Stimulated activated CD4-positive, alpha-beta T cell treated with anti-CD3 and anti-CD28 coated beads, Interleukin-1b, Interleukin-23, amount 100 ng/mL, for 48 hours (primary cell): ENCODE measurements around the gene DACT1.
"Not testable (repeated sequence)": the region's sequence is repeated elsewhere in the genome, so short reads cannot be mapped to it uniquely, and the experiment has no call there.

Experiments used
- DNase-seq: peaks from one replicate; pipeline ENCODE4 v3.0.0-alpha.2; 2020

The DACT1 gene, protein sequence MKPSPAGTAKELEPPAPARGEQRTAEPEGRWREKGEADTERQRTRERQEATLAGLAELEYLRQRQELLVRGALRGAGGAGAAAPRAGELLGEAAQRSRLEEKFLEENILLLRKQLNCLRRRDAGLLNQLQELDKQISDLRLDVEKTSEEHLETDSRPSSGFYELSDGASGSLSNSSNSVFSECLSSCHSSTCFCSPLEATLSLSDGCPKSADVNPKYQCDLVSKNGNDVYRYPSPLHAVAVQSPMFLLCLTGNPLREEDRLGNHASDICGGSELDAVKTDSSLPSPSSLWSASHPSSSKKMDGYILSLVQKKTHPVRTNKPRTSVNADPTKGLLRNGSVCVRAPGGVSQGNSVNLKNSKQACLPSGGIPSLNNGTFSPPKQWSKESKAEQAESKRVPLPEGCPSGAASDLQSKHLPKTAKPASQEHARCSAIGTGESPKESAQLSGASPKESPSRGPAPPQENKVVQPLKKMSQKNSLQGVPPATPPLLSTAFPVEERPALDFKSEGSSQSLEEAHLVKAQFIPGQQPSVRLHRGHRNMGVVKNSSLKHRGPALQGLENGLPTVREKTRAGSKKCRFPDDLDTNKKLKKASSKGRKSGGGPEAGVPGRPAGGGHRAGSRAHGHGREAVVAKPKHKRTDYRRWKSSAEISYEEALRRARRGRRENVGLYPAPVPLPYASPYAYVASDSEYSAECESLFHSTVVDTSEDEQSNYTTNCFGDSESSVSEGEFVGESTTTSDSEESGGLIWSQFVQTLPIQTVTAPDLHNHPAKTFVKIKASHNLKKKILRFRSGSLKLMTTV

DNA sequence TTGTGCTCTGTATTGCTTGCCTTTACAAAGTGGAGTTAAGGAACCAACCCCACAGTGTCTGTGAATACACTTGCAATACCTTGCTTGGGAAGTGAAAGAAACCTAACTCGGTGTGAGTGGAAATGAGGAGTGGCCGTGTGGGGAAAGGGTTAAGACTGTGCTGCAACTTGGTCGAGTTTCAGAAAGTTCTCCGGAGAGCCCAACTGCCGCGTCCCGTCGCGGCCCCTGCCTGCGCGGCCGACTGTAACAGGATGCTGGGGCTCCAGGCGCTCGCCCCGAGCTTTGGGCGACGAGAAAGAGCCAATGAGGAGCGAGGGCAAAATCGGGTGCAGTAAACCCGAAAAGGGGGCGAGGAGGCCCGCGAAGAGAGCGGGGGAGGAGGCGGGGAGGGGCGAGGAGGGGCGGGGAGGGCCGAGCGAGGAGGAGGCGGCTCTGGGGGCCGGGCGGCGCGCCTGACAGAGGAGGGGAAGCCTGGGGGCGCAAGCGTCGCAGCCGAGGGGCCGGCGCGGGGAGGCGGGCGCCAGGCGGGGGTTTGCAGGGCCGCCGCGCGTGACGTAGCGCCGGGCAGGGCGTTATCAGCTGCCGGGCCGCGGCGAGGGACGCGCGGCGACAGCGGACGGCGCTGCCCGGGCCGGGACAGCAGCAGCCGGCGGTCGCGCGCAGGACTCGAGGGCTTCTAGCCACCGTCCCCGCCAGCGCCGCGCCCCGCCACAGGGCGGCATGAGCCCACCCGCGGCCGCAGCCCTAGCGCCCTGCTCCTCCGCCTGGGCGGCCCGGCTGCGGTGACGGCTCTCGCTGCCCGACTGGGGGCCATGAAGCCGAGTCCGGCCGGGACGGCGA lies at the start of gene DACT1:
TSS of gene DACT1 (plus strand) at position 572 of the 840 bp plus-strand sequence. CDS start at position 813, 241 bp downstream.
- peak; percentile 62 for DNase-seq

DNA sequence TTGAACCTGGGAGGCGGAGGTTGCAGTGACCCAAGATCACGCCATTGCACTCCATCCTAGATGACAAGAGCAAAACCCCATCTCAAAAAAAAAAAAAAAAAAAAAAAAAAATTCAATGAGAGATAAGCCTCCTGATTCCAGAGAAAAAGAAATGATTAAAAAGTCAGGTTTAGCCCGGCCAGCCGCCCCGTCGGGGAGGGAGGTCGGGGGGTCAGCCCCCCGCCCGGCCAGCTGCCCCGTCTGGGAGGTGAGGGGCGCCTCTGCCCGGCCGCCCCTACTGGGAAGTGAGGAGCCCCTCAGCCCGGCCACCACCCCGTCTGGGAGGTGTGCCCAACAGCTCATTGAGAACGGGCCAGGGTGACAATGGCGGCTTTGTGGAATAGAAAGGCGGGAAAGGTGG lies 49.4 kb upstream of the DACT1 start:
- not testable (repeated sequence) for DNase-seq

DNA sequence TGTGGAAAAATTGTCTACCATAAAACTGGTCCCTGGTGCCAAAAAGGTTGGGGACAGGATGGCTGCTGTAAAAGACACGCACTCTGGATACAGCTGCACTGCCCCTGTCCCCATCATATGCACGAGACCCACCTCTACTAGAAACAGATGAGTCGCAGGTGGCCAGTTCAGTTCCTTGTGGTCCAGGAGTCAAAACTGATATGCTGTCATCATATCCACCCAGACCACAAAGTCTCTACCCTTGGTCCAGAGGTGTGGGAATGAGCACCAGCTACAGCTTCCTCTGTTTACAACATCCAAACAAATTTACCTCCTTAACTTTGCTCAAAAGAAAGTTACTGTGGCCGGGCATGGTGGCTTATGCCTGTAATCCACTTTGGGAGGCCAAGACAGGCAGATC lies 43.8 kb upstream of the DACT1 start:
- DNase-seq, result no peak

DNA sequence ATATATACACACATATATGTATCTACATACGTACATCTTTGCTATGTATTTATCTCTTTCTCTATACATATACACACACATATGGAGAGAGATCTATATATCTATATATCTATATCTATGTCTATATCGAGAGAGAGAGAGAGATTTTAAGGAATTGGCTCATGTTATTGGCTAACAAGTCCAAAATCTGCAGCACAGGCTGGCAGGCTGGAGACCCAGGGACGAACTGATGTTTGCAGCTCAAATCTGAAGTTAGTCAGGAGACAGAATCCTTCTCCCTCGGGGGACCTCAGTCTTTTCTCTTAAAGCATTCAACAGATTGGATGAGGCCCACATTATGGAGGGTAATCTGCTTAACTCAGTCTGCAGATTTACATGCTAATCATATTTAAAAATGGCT lies 40.7 kb upstream of the DACT1 start:
- DNase-seq, result no peak

DNA sequence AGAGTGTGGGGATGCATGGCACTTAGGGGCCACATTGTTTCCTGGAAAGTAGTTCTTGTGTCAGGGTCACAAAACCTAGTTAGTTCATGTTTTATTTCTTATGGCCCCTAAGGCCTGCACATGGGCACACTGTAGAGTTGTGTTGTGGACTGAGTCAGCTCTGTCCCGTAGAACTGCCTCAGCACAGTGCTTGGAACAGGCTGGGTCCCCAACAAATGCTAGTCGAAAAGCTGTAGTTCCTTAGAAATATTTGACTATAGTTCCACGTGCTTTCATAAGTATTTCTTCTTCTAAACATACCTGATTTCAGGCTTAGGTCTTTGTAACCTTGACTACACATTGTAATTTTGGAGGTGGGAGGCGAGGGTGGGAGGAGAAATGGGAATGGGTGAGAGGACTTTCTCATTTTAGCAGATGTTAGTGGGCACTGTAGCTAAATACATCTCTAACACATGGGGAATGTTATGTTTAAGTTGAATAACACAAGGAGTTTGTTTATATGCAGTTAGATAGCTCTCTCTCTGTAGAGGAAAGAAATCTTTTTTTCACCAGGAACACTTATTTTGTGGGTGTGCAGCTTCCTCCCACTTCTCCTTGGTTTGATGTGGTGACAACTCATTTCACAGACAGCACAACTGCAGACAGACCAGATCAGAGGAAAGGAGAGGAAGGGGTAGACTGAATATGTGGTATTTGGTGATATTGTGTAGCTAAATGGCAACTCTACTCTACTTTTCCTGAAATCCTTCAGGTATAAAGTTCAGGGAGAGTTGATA lies 39.5 kb upstream of the DACT1 start:
- DNase-seq, result no peak

DNA sequence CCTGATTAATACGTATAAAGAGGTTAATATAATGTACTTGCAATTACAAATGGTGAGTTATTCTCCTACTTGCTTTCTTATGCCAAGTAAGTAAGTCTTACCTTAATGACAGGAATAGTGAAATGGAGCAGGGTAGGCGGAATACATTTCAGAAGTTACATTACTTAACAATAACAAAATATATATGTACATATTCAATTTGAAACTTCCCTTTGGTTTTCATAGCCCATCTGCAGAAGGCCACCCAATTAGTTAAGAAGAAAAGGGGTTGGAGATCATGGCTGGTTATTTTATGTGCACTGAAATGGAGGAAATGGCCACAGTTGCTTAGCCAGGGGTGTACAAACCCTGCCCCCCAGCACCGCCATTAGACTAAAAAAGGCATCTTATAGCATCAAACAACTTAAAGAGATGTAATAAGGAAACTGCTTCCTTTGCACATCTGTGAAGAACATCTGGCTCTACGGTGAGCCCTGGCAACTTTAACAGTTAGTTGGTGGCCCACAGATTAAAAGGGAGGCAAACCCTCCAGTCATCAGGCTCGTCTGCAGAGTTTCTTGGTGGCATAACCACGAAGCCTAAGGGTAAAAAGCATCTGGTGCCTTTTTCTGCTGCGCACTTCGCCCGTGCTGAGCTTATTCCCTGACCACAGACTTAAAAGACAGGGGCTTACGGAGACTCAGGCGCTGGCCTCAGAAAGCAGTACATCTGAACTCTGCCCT lies 38.8 kb upstream of the DACT1 start:
- DNase-seq, result no peak

DNA sequence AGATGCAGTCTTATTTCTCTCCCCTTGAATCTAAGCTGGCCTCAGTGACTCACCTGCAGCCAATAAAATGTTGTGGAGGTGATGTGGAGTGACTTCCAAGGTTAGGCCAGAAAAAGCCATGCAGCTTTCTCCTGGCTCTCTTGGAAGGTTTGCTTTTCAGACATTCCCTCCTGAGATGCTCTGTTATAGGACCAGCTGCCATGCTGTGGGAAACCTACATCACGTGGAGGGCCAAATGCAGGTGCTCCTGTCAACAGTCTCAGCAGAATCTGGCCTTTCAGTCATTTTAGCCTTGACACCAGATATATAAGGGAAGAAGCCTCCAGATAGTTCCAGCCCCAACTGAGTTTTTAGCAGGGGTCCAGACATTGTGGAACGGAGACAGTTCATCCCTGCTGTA lies 38.1 kb upstream of the DACT1 start:
- no peak for DNase-seq

DNA sequence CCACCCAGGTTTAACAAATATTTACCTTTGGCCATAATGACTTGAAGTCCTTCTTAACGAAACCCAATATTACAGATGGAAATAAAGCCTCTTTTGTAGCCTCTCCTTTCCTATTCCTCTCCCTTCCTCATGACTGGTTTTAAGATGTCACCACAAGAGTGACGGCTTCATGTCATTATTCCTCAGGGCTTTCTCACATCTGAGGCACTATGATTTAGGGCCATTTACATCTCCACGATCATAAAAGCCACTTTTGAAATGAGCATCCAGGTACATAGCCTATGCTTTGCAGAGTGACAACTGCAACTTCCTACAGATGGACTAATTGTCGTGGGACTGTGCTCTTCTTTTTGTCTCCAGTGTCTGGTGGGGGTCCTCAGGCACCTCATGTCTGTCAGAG lies 32.3 kb upstream of the DACT1 start:
- DNase-seq, result no peak

DNA sequence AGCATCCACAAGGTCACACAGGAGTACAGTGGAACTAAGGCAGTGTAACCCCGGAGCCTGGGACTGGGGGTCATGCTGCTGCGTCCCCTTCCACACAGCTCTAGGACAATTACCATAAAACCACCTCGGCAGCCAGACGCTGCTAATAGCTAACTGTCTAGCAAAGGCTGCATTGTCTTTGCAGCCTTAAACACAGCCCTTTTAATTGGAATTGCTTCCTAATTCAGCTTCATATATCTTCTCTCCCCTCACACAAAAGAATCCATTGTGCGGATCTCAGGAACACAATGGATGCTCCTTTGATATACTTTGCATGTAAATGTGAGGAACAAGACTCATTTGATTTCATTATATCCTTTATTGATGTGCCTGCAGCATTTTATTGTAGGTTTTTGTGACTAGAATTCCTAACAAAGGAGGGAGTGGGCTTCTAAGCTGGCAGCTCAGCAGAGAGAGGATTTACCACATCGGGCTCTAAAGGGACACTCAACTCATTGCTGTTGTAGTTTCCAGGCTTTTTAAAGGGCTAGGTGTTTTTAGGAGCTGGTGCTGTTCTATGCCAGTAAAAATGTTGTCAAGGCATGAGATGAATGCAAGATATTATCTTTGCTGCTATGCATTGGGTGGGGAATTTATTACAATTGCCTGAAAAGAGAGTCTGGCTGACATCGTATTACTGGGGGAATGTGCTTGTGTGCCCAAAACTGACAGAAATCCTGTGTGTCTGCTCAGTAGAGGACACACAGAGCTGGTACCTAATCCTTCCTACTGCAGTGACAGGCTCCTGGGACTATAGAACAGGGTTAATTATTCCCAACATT lies 30.4 kb upstream of the DACT1 start:
- no peak for DNase-seq

DNA sequence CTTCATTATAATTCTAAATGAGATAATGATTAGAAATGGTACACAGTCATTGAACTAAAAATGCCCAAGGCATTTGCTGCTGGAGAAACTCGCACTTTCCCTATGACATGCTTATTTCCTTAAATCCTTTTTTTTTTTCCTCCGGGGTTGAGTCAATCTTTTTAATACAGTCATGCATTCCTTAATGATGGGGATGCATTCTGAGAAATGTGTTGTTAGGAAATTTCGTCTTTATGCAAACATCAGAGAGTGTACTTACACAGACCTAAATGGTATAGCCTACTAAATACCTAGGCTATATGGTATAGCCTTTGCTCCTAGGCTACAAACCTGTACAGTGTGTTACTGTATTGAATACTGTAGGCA lies 29.8 kb upstream of the DACT1 start:
- no peak for DNase-seq

DNA sequence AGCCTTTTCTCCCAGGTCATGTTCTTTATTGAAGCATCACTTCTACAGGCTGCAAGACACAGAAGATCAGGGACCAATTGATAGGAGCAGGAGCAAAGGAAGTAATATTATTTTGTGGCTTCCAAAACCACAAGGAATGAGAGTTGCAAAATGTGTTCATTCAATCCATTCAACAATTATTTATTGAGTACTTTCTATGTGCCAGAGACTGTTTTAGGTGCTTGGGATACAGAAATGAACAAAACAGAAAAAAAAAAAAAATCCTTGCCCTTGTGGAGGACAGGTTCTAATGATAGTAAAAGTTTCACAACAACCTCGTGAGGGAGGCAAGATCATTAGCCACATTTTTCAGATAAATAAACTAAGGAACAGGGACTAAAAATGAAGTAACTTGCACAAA lies 20.1 kb upstream of the DACT1 start:
- no peak for DNase-seq

DNA sequence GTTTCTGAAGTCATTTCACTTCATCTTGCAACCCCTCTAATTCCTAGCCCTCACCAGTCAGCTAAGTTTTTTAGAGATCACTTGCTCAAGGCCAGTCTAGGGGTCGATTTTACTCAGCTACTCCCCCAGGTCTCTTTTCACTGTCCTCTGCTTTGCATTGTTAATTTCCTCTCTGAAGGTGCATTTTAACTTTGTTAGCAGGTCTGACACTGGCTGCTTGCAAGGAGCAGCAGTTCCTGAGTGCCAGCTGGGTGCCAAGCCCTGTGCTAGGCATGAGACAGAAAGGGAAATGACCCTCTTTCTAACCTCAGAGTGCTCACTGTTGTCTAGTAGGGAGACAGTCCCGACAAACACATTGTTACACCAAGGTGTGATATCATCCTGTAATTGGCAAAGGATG lies 17.8 kb upstream of the DACT1 start:
- no peak for DNase-seq

DNA sequence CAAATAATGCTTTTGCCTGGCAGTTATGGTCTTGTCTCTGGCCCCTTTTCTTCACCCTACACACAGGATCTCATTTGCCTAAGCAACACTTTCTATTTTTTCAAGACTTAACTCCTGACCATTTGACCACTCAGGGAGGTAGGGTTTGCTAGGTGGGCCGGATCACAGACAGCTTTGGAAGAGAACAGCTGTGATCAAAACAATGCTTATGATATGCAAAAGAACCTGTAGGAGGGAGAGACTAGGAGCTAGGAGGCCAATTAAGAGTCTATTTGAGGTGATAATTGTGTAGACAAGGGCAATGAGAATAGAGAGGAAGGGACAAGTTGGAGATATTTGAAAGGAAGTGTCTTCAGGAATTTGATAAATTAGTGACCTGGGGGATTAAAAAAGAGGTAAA lies 12.3 kb upstream of the DACT1 start:
- no peak for DNase-seq

DNA sequence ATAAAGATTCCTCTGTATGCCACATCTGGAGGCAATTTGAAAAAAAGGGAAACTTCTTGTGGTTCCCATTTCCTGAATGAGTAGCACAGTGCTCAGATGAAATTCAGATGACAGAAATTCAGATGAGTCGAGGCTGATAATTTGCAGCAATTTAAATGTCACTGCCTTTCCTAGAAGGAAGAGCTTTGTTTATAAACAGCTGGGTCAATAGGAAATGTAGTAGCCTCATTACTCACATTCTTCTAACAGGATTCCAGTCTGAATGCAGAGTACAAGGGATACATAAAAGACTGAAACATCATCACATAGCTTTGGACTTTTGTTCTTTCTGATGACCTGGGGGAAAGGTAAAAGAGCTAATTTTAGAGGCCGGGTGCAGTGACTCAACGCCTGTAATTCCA lies 11.3 kb upstream of the DACT1 start:
- no peak for DNase-seq

DNA sequence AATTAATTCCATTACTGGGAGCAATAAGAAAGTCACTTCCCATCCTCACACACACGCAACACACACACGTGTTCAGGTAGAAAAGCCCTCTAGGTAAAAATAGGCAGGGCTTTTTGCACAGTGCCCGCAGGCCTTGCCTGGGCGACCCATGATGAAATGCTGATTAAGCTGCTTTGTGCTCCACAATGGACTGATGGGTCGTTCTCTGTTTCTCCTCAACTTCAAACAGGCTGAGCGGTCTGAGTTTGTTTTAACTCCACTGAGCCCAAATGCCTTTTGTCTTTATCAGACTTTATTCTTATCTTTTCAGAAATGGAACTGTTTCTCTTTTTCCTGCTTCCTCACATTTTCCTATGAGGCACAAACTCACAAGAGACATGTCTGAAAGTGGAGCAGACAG lies 9.4 kb upstream of the DACT1 start:
- DNase-seq, result no peak

DNA sequence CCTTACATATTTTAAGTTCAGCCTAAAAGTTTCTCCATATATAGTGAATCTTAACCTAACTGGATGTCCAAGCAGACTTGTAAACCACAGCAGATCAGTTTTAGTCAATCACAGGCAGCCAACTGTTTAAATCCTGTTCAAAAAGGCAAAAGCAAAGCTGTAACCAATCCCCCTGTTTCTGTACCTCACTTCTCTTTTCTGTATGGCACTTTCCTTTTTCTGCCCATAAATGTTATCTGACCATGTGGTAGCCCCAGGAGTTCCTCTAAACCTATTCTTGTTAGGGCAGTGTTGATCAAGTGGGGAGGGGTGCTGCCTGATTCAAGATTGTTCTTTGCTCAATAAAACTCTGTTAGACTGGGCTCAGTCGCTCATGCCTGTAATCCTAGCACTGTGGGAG lies 8.5 kb upstream of the DACT1 start:
- DNase-seq, result no peak

DNA sequence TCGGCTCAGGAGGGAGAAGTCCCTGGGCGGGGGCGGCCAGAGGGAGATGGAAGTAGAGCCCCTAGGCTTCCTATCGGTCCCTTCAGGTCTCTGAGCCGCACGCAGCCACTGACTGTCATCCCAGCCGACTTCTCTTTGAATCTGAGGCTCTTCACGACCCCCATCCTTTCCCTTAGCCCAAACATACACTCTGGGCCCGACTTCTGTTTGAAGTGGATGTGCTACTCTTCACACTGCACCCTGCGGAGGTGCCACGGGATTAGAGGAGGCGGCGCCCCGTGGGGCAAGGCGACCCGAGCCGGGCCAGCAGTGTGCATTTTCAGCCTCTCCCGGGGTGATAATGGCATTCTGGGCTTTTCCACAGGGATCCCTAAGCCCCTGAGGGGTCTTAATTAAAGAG lies 6.0 kb upstream of the DACT1 start:
- DNase-seq, result no peak

DNA sequence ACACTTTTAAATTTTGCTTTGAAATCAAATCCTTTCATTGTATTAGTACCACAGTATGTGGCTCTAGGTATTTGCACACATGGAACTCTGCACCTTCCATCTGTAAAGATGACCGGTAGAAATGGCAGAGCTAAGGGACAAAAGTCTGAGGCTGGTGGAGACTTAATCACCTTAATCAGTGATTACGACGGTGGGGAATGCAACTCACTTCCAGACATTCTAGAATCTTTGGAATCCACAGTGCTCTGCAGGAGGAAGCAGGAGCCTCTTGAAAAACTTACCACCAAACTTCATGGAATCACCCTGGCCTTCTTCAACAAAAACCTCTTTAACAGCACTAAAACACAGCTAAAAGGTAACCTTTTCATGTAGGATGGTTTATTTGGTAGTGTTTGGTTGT lies 3.9 kb upstream of the DACT1 start:
- DNase-seq, result no peak

DNA sequence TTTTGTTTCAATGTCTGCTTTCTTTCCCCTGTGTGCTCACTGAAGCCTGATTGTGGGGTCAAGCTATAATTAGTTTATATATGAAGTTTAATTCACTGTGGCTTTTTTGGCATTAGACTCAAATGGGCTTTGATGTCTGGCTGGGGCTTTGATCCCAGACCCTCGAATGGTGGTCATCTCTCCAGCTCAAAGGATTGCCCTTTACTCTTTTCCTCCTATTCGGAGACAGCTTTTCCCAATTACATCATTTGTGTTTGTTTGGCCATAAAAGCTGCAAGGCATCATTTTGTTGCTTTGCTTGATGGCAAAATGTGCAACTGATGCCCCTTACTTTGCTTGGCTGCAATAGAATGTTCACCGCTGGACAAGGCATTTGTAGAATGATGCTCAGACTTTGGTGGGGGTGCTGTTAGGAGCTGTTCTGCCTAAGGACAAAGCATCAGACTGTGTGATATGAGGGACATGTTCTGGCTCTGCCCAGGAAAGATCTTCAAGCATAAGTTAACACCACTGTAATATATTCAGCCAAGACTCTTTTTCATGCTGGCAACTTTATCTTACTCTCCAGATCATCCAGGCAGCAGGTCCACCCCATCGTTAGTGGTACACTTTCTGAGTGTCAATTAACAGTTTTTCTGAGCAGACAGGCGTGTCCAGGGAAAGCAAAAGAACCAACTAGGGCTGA lies 3.2 kb upstream of the DACT1 start:
- no peak for DNase-seq

DNA sequence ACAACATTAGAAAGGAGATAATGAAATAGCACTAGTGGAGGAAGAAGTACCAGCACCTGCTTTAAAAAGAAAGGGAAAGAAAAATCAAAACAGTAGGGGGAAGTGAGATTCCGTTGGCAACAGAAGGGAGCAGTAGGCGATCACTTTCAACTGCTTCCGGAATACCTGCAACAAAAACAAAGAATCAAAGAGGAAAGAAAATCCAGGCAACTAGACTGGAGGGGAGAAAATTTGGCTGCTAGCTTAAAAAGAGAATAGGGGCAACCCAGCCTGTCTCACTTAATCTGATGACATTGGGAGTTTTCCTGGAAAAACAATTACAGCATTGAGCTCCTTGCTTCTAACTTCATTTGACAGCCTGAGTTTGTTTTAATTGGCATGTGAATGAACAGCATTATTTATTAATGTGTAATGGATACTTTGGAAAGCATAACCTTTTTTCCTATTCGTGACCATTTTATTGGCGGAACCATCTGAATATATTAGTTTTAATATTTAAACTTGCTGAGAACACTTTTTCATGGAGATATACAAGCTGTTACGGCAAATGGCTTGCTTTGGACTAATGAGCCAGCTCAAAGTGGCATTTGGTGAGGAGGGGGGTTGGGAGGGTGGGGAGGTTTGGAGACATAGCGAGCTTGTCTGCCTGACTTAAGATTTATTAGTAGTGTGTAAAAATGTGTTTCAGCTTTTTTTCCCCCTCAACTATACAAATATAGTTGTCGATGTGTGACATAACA lies 2.5 kb upstream of the DACT1 start:
- no peak for DNase-seq
